K562 (cell line): ENCODE results near the gene NR6A1. TPM values are rescaled to one million over a fixed set of nuclear protein-coding genes. Genes with fewer than 3 reads are reported as not detected.

Experiments
- ATAC-seq: fragments of 200-7000 bp; cut with Tn5 transposase; 3 replicates; pipeline ENCODE4 v1.9.1; 2020; ENCODE audit warnings: moderate library complexity
- BruUV-seq: library from RNA; stranded (reverse); fragments of 400-500 nt; replicated peaks from 2 replicates; lab custom pipeline; 2021; lab: Mats Ljungman, UMichigan
- CTCF ChIA-PET: fragments of 300-600 bp; formaldehyde crosslinking; extraction: SDS; loops from one replicate; lab custom pipeline; 2021; ENCODE audit warnings: low intra/inter-chr PET ratio; lab: Yijun Ruan, JAX
- POLR2A ChIA-PET: fragments of 300-600, 350-650 bp; sonication (Branson Sonifier 250); formaldehyde crosslinking; extraction: SDS; loops from one replicate; lab custom pipeline; 2021; ENCODE audit warnings: antibody characterized with exemption, inconsistent platforms; lab: Yijun Ruan, JAX
- DNase-seq, 4 experiments: peaks; one replicate each; pipeline versions ENCODE4 v3.0.0 to v3.0.0-alpha.2; 2011 to 2018; ENCODE audit warnings: low spot score in 3 of 4, mixed read lengths in 3 of 4; ENCODE audit errors: extremely low read depth in 1 of 4
- FAIRE-seq: peaks from 2 replicates; lab custom pipeline; 2011; peaks lifted over from hg19 to GRCh38; lab: Jason Lieb, UNC
- H2AFZ ChIP-seq: 2 replicates; pipeline ENCODE4 v1.6.0; 2011; ENCODE audit warnings: low read depth, low read length, control low read depth, inconsistent platforms
- H3K27ac ChIP-seq: fragments of 200-600 bp; 3 replicates; pipeline ENCODE4 v1.8.0; 2011; ENCODE audit warnings: low read depth, mild to moderate bottlenecking, control low read depth, inconsistent platforms, low read length, moderate library complexity, mixed read lengths; ENCODE audit errors: extremely low read depth
- H3K27me3 ChIP-seq, 2 experiments: fragments of 300-600 bp in 1 of 2; 2 replicates in 1 of 2; 3 replicates in 1 of 2; pipeline versions ENCODE4 v1.6.0 to v1.8.0; 2011; ENCODE audit warnings: inconsistent platforms in 2 of 2, low read length in 2 of 2, mild to moderate bottlenecking in 1 of 2, mixed read lengths in 1 of 2, moderate library complexity in 1 of 2; ENCODE audit not compliant: control insufficient read depth in 2 of 2, insufficient read depth in 2 of 2
- H3K36me3 ChIP-seq: fragments of 300-600 bp; 3 replicates; pipeline ENCODE4 v1.8.0; 2011; ENCODE audit warnings: mild to moderate bottlenecking, low read length, inconsistent platforms; ENCODE audit not compliant: control insufficient read depth, insufficient read depth
- H3K4me1 ChIP-seq, 2 experiments: fragments of 200-600 bp in 1 of 2; replicated peaks in 1 of 2; 2 replicates in 1 of 2; 3 replicates in 1 of 2; pipeline versions ENCODE4 v1.5.1 to v1.8.0; 2011; ENCODE audit warnings: inconsistent platforms in 2 of 2, low read length in 2 of 2, mild to moderate bottlenecking in 1 of 2, mixed read lengths in 1 of 2, moderate library complexity in 1 of 2; ENCODE audit not compliant: control insufficient read depth in 2 of 2, insufficient read depth in 2 of 2
- H3K4me2 ChIP-seq: 2 replicates; pipeline ENCODE4 v1.6.1; 2011; ENCODE audit warnings: low read length, control low read depth, inconsistent platforms, mixed read lengths; ENCODE audit not compliant: insufficient read depth
- H3K4me3 ChIP-seq: fragments of 200-600 bp; sonication (generic), shearing (Covaris generic); 2 replicates; pipeline ENCODE4 v1.5.1; 2016; ENCODE audit warnings: control low read depth, inconsistent platforms
- H3K79me2 ChIP-seq: fragments of 200-600 bp; 3 replicates; pipeline ENCODE4 v1.8.0; 2011; ENCODE audit warnings: low read length, inconsistent platforms; ENCODE audit not compliant: control insufficient read depth, insufficient read depth
- H3K9ac ChIP-seq, 2 experiments: 2 replicates each; pipeline versions ENCODE4 v1.6.0 to v1.6.1; 2011; ENCODE audit warnings: low read depth in 2 of 2, low read length in 2 of 2, control low read depth in 1 of 2, inconsistent platforms in 1 of 2, mild to moderate bottlenecking in 1 of 2, mixed read lengths in 1 of 2; ENCODE audit not compliant: insufficient read depth in 1 of 2
- H3K9me1 ChIP-seq: one replicate; pipeline ENCODE4 v1.6.0; 2011; ENCODE audit warnings: inconsistent platforms, mild to moderate bottlenecking, low read length, moderate library complexity; ENCODE audit not compliant: control insufficient read depth, insufficient read depth
- H3K9me3 ChIP-seq: replicated peaks from 2 replicates; pipeline ENCODE4 v1.5.1; 2011; ENCODE audit warnings: low read depth, low read length, inconsistent platforms; ENCODE audit not compliant: control insufficient read depth, insufficient read depth
- H4K20me1 ChIP-seq: replicated peaks from 2 replicates; pipeline ENCODE4 v1.6.1; 2011; ENCODE audit warnings: low read length, inconsistent platforms, mixed read lengths; ENCODE audit not compliant: control insufficient read depth, insufficient read depth
- BRCA1 ChIP-seq, 2 experiments: fragments of 450-650 bp in 1 of 2; sonication (generic) in 1 of 2; formaldehyde crosslinking in 1 of 2; IDR thresholded peaks; 2 replicates each; pipeline versions ENCODE4 v1.5.0 to v1.6.1; 2017 to 2020; ENCODE audit warnings: mild to moderate bottlenecking in 1 of 2, missing genetic modification reagents in 1 of 2
- DIDO1 ChIP-seq: fragments of 450-650 bp; IDR thresholded peaks from 2 replicates; pipeline ENCODE4 v1.6.1; 2016; ENCODE audit warnings: low read depth, missing biosample characterization, missing genetic modification characterization
- HNRNPK ChIP-seq: fragments of 200-400 bp; formaldehyde crosslinking; IDR thresholded peaks from one replicate; pipeline ENCODE4 v1.6.1; 2018; ENCODE audit warnings: mild to moderate bottlenecking, low read depth, low read length; ENCODE audit not compliant: poor library complexity, severe bottlenecking
- NR2C2 ChIP-seq, 2 experiments: fragments of 200-800 bp in 1 of 2; sonication (Bioruptor generic) in 1 of 2; sonication (generic) in 1 of 2; formaldehyde crosslinking in 1 of 2; IDR thresholded peaks; 2 replicates each; pipeline versions ENCODE4 v1.6.1 to v1.8.0; 2016 to 2022; ENCODE audit warnings: mild to moderate bottlenecking in 1 of 2, missing compliant biosample characterization in 1 of 2, missing genetic modification characterization in 1 of 2, missing genetic modification reagents in 1 of 2
- PHTF2 ChIP-seq: fragments of 250-450 bp; sonication (Bioruptor Pico); IDR thresholded peaks from 2 replicates; pipeline ENCODE4 v1.5.0; 2021; ENCODE audit warnings: mild to moderate bottlenecking
- RBFOX2 ChIP-seq: fragments of 200-400 bp; formaldehyde crosslinking; IDR thresholded peaks from 2 replicates; pipeline ENCODE4 v1.6.1; 2017; ENCODE audit warnings: low read depth, mild to moderate bottlenecking, low read length, moderate library complexity
- RBM34 ChIP-seq: fragments of 200-400 bp; formaldehyde crosslinking; IDR thresholded peaks from 2 replicates; pipeline ENCODE4 v1.6.1; 2018; ENCODE audit warnings: low read length, borderline replicate concordance; ENCODE audit not compliant: insufficient read depth
- TCF3 ChIP-seq: sonication (generic); formaldehyde crosslinking; IDR thresholded peaks from 2 replicates; pipeline ENCODE4 v1.4.0; 2020; ENCODE audit warnings: mild to moderate bottlenecking, missing genetic modification reagents
- TFAM ChIP-seq: fragments of 250-450 bp; sonication (Bioruptor Pico); conservative IDR thresholded peaks from 2 replicates; pipeline ENCODE4 v1.5.0; 2021; ENCODE audit warnings: mild to moderate bottlenecking, moderate library complexity
- TRIM24 ChIP-seq, 2 experiments: fragments of 450-650 bp; IDR thresholded peaks; 2 replicates each; pipeline ENCODE4 v1.6.1; 2016
- TSC22D4 ChIP-seq: fragments of 450-650 bp; IDR thresholded peaks from 2 replicates; pipeline ENCODE4 v1.6.1; 2016; ENCODE audit warnings: missing genetic modification characterization, missing biosample characterization, control low read depth
- WGBS: fragments of 100-300 bp; shearing (Covaris generic); methylation state at CpG from one replicate; pipeline ENCODE4 v1.1.6; 2016; ENCODE audit warnings: low coverage, mixed read lengths; ENCODE audit not compliant: insufficient coverage; ENCODE audit errors: missing lambda C conversion rate; 5-methylcytosine and 5-hydroxymethylcytosine counted together
- in situ Hi-C: fragments of 300-500 bp; cut with MboI; formaldehyde crosslinking; loops from 4 replicates; pipeline ENCODE4 v1.15.0; 2018; ENCODE audit warnings: inconsistent platforms, mixed read lengths
- intact Hi-C: fragments of 100-400 bp; cut with micrococcal nuclease; formaldehyde crosslinking; loops from 2 replicates; pipeline ENCODE4 v1.14.2; 2022
- polyA plus RNA-seq, 8 experiments: library from polyadenylated mRNA; depleted of rRNA in 4 of 8; stranded (reverse) in 5 of 8; unstranded in 3 of 8; fragments of >200 nt; fragmentation: Nextera tagmentation in 2 of 8; fragmentation: Illumina TruSeq in 1 of 8; extraction: Ambion mirVana in 2 of 8; extraction: Trizol in 1 of 8; gene quantifications; 2 replicates each; pipeline versions ENCODE4 v1.2.1 to v1.2.3, GENCODE V29; 2011 to 2014; ENCODE audit warnings: inconsistent platforms in 1 of 8, missing spikeins in 1 of 8
- total RNA-seq, 7 experiments: library from RNA; depleted of rRNA in 6 of 7; stranded (reverse); fragments of >200 nt in 6 of 7; fragmentation: Illumina TruSeq in 2 of 7; extraction: Trizol in 2 of 7; gene quantifications; 2 replicates each; pipeline versions ENCODE4 v1.2.1 to v1.2.3, GENCODE V29; 2011 to 2021; ENCODE audit warnings: low replicate concordance in 1 of 7
- TF ChIP-seq, protein P1 (sequence below): fragments of 250-450 bp; sonication (Bioruptor Pico); IDR thresholded peaks from 2 replicates; pipeline ENCODE4 v1.4.0; 2020; ENCODE audit warnings: mild to moderate bottlenecking, moderate library complexity
- TF ChIP-seq, protein P2 (sequence below): fragments of 250-450 bp; sonication (Bioruptor Pico); IDR thresholded peaks from 2 replicates; pipeline ENCODE4 v1.8.0; 2021; ENCODE audit warnings: moderate library complexity, mild to moderate bottlenecking, inconsistent platforms
- TF ChIP-seq, protein P3 (sequence below), 2 experiments: fragments of 150-350 bp in 1 of 2; IDR thresholded peaks; 2 replicates each; pipeline ENCODE4 v1.6.1; 2012 to 2016; ENCODE audit warnings: low read depth in 2 of 2, low read length in 2 of 2, mild to moderate bottlenecking in 1 of 2, moderate library complexity in 1 of 2

NR6A1 gene
- total and polyA plus RNA-seq, 9 of the 15 experiments (the other 6 are each of a cell fraction or from before 2014, with no cell fraction given): 9.7 to 55.4 (median 28.3) TPM

- TF ChIP-seq NR2C2 (CRISPR knock-in tag; IDR thresholded peaks at IDR 0.05): no peak
- no peak for TF ChIP-seq NR2C2 (tag; IDR thresholded peaks at IDR 0.05)
- no peak for TF ChIP-seq PHTF2 (CRISPR knock-in tag)
These were observed 95.6 kb downstream of the NR6A1 start (continued) for GRCh38 chr9:124675261-124676158.

DNA sequence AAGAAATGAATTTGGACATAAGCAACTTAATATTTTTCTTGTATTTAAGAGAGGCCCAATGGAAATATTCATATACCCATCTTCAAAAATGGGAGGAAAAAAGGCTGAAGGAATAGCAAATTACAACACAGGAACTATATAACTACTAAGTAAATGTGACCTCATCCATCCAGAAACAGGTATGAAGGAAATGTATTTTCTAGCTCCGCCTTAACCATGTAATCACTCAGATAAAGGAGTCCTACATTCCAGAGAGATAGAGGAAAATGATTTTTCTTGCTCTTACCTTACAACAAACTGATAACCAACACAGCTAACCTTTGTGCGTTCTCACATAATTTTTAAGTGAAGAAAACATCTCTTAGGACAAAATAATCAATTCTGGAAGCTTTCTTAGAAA, 96.5 kb downstream of the NR6A1 start:
- Histone ChIP-seq H4K20me1 (no peaks in the 10 kb centered on the region), H3K4me1 (no peaks in the 10 kb centered on the region; a peak in 1 of 5 replicates), H3K9me1 (no peaks in the 10 kb centered on the region), H3K4me2 (no peak overlapping the region), H3K9me3 (no peaks in the 10 kb centered on the region), H3K9ac (no peak overlapping the region), H3K36me3 (no peaks in the 10 kb centered on the region; the same call in 2 of the 3 replicates), H3K27ac (no peak overlapping the region), H2AFZ (no peak overlapping the region), H3K4me3 (no peak overlapping the region), H3K27me3 (no peaks in the 10 kb centered on the region), H3K79me2 (peaks cover 5% of the 10 kb centered on the region; the same call in 1 of the 3 replicates)
- ChIA-PET CTCF (no interaction called here), POLR2A (interaction anchor here (2.4 to 3.9 kb wide), 2 partner anchors 13 to 16 kb away, joined by 11 to 16 read pairs; no protein-coding TSS in a partner anchor)
- FAIRE-seq (no peak), ATAC-seq (no peak), DNase-seq (no peak)
- no TSS peak for BruUV-seq
- intact Hi-C loops: no loop called here
- 82% methylated on average over 2 of the region's 2 CpGs for WGBS
- in situ Hi-C loops: no loop called here
- TF ChIP-seq, protein P1, sequence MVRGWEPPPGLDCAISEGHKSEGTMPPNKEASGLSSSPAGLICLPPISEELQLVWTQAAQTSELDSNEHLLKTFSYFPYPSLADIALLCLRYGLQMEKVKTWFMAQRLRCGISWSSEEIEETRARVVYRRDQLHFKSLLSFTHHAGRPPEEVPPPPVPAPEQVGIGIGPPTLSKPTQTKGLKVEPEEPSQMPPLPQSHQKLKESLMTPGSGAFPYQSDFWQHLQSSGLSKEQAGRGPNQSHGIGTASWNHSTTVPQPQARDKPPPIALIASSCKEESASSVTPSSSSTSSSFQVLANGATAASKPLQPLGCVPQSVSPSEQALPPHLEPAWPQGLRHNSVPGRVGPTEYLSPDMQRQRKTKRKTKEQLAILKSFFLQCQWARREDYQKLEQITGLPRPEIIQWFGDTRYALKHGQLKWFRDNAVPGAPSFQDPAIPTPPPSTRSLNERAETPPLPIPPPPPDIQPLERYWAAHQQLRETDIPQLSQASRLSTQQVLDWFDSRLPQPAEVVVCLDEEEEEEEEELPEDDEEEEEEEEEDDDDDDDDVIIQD (CRISPR knock-in tag): no peak
- TF ChIP-seq TSC22D4: no peak
- no peak for TF ChIP-seq DIDO1 (tag)
- TF ChIP-seq RBM34: no peak
- TF ChIP-seq, protein P2, sequence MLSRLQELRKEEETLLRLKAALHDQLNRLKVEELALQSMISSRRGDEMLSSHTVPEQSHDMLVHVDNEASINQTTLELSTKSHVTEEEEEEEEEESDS (CRISPR knock-in tag): no peak
- TF ChIP-seq TFAM (CRISPR knock-in tag): no peak
- no peak for TF ChIP-seq HNRNPK
- TF ChIP-seq BRCA1 (IDR thresholded peaks at IDR 0.05): no peak
- TF ChIP-seq BRCA1 (CRISPR knock-in tag; IDR thresholded peaks at IDR 0.05): no peak
- no peak for TF ChIP-seq TCF3 (CRISPR knock-in tag)
- TF ChIP-seq, protein P3, sequence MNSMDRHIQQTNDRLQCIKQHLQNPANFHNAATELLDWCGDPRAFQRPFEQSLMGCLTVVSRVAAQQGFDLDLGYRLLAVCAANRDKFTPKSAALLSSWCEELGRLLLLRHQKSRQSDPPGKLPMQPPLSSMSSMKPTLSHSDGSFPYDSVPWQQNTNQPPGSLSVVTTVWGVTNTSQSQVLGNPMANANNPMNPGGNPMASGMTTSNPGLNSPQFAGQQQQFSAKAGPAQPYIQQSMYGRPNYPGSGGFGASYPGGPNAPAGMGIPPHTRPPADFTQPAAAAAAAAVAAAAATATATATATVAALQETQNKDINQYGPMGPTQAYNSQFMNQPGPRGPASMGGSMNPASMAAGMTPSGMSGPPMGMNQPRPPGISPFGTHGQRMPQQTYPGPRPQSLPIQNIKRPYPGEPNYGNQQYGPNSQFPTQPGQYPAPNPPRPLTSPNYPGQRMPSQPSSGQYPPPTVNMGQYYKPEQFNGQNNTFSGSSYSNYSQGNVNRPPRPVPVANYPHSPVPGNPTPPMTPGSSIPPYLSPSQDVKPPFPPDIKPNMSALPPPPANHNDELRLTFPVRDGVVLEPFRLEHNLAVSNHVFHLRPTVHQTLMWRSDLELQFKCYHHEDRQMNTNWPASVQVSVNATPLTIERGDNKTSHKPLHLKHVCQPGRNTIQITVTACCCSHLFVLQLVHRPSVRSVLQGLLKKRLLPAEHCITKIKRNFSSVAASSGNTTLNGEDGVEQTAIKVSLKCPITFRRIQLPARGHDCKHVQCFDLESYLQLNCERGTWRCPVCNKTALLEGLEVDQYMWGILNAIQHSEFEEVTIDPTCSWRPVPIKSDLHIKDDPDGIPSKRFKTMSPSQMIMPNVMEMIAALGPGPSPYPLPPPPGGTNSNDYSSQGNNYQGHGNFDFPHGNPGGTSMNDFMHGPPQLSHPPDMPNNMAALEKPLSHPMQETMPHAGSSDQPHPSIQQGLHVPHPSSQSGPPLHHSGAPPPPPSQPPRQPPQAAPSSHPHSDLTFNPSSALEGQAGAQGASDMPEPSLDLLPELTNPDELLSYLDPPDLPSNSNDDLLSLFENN (IDR thresholded peaks at IDR 0.05; ENCODE audit: low read depth in 2 of 2, low read length in 2 of 2): no peak
- TF ChIP-seq TRIM24 (IDR thresholded peaks at IDR 0.05): no peak
- TF ChIP-seq RBFOX2: no peak
